ENCODE results near the gene ZBTB11.

GRCh38 chr3:101646726-101647125, 30.2 kb downstream of the ZBTB11 start:
- TF ChIP-seq GATA2 (IDR thresholded peaks at IDR 0.05; ENCODE audit: low read depth, low read length) (no peak), GATA3 (IDR thresholded peaks at IDR 0.05; ENCODE audit: low read depth, low read length) (no peak)
